ENCODE data around the gene CD48. TPM values are rescaled to one million over a fixed set of nuclear protein-coding genes. Genes with fewer than 3 reads are reported as not detected.
A peak's percentile ranks its signal among the peaks of the same experiment; 100 is the strongest.

CD48 gene
- total RNA-seq, 4 donors from 2014 or later = 1.1 to 14.6 (median 2.6) TPM

GRCh38 chr1:160708801-160709200 lies 2.8 kb downstream of the CD48 start:
- intact Hi-C loops (cut with DNase I) = no loop called here
- 75% methylated on average over 4 of the region's 4 CpGs for WGBS
- no peak for DNase-seq (ENCODE audit: extremely low spot score)
- Histone ChIP-seq H3K9me3 (no peaks in the 10 kb centered on the region), H3K27me3 (no peaks in the 10 kb centered on the region), H3K27ac (replicated peaks in 1 of 4) (no peak overlapping the region), H3K4me1 (no peaks in the 10 kb centered on the region), H3K36me3 (no peaks in the 10 kb centered on the region), H3K4me3 (no peak overlapping the region)
- TF ChIP-seq, protein P1, sequence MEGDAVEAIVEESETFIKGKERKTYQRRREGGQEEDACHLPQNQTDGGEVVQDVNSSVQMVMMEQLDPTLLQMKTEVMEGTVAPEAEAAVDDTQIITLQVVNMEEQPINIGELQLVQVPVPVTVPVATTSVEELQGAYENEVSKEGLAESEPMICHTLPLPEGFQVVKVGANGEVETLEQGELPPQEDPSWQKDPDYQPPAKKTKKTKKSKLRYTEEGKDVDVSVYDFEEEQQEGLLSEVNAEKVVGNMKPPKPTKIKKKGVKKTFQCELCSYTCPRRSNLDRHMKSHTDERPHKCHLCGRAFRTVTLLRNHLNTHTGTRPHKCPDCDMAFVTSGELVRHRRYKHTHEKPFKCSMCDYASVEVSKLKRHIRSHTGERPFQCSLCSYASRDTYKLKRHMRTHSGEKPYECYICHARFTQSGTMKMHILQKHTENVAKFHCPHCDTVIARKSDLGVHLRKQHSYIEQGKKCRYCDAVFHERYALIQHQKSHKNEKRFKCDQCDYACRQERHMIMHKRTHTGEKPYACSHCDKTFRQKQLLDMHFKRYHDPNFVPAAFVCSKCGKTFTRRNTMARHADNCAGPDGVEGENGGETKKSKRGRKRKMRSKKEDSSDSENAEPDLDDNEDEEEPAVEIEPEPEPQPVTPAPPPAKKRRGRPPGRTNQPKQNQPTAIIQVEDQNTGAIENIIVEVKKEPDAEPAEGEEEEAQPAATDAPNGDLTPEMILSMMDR (IDR thresholded peaks at IDR 0.05) = no peak
- TF ChIP-seq POLR2AphosphoS5 (IDR thresholded peaks at IDR 0.05) = no peak
- no peak for TF ChIP-seq POLR2A (IDR thresholded peaks at IDR 0.05; ENCODE audit: low read depth)
- no peak for TF ChIP-seq EP300 (IDR thresholded peaks at IDR 0.05)

DNA sequence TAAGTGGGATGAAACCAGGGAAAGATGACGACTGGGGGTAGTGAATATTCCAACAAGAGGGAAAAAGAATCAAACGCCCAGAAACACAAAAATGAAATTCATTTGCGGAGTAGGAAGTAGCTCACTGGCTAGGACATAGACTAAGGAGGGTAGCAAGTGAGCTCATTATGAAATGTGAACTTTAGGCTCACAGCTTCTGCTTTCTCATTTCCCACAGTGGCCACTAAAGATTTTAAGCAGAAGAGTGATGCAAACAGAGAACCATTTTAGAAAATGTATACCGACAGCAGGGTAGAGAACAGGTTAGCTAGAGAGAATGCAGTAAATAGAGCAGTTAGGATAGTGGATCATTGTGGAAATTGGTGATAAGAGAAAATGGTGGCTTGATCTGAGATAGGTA lies 3.5 kb downstream of the CD48 start:
- WGBS = 71% methylated on average over 4 of the region's 4 CpGs
- intact Hi-C loops (cut with DNase I) = no loop called here
- no peaks in the 10 kb centered on the region for H3K27me3 ChIP-seq
- DNase-seq (ENCODE audit: extremely low spot score) = no peak
- H3K4me3 ChIP-seq = no peak overlapping the region
- TF ChIP-seq POLR2A (IDR thresholded peaks at IDR 0.05; ENCODE audit: low read depth) (no peak), EP300 (IDR thresholded peaks at IDR 0.05) (no peak), POLR2AphosphoS5 (IDR thresholded peaks at IDR 0.05) (no peak)
- TF ChIP-seq, protein P1 (IDR thresholded peaks at IDR 0.05) = no peak
- H3K36me3 ChIP-seq = no peaks in the 10 kb centered on the region
- H3K27ac ChIP-seq (replicated peaks in 1 of 4) = peak overlapping the region in 1 of 4 donors; percentile 40
- H3K4me1 ChIP-seq = no peaks in the 10 kb centered on the region
- H3K9me3 ChIP-seq = no peaks in the 10 kb centered on the region

GRCh38 chr1:160707236-160708064 lies 4.2 kb downstream of the CD48 start:
- H3K27ac ChIP-seq (replicated peaks in 1 of 4) = peak overlapping the region in 1 of 4 donors; percentile 40
- WGBS = 67% methylated on average over 8 of the region's 8 CpGs

GRCh38 chr1:160706526-160707235 lies 4.9 kb downstream of the CD48 start:
- intact Hi-C loops (cut with DNase I) = no loop called here
- WGBS = 53% methylated on average over 4 of the region's 4 CpGs
- Histone ChIP-seq H3K4me3 (no peak overlapping the region), H3K27ac (replicated peaks in 1 of 4) (no peak overlapping the region), H3K4me1 (no peaks in the 10 kb centered on the region), H3K27me3 (no peaks in the 10 kb centered on the region), H3K9me3 (no peaks in the 10 kb centered on the region), H3K36me3 (no peaks in the 10 kb centered on the region)
- TF ChIP-seq POLR2AphosphoS5 (IDR thresholded peaks at IDR 0.05) (no peak), EP300 (IDR thresholded peaks at IDR 0.05) (no peak), POLR2A (IDR thresholded peaks at IDR 0.05; ENCODE audit: low read depth) (no peak)
- TF ChIP-seq, protein P1 (IDR thresholded peaks at IDR 0.05) = no peak
- DNase-seq (ENCODE audit: extremely low spot score) = no peak

More at GRCh38 chr1:160707236-160708064, 4.2 kb downstream of the CD48 start:
- Histone ChIP-seq H3K27me3 (no peaks in the 10 kb centered on the region), H3K9me3 (no peaks in the 10 kb centered on the region), H3K4me3 (no peak overlapping the region), H3K36me3 (no peaks in the 10 kb centered on the region), H3K4me1 (no peaks in the 10 kb centered on the region)
- intact Hi-C loops (cut with DNase I) = no loop called here
- TF ChIP-seq EP300 (IDR thresholded peaks at IDR 0.05) = no peak
- TF ChIP-seq POLR2A (IDR thresholded peaks at IDR 0.05; ENCODE audit: low read depth) = no peak
- no peak for TF ChIP-seq POLR2AphosphoS5 (IDR thresholded peaks at IDR 0.05)
- TF ChIP-seq, protein P1 (IDR thresholded peaks at IDR 0.05) = no peak
- no peak for DNase-seq (ENCODE audit: extremely low spot score)
